Superior temporal gyrus (tissue), 1 donor: ENCODE measurements around the gene BUD23.
"Not testable (repeated sequence)": the region's sequence is repeated elsewhere in the genome, so short reads cannot be mapped to it uniquely, and the experiment has no call there.

Experiments
- DNase-seq: peaks from one replicate; pipeline ENCODE4 v3.0.0-alpha.2; 2016; ENCODE audit errors: extremely low spot score

Gene BUD23

DNA sequence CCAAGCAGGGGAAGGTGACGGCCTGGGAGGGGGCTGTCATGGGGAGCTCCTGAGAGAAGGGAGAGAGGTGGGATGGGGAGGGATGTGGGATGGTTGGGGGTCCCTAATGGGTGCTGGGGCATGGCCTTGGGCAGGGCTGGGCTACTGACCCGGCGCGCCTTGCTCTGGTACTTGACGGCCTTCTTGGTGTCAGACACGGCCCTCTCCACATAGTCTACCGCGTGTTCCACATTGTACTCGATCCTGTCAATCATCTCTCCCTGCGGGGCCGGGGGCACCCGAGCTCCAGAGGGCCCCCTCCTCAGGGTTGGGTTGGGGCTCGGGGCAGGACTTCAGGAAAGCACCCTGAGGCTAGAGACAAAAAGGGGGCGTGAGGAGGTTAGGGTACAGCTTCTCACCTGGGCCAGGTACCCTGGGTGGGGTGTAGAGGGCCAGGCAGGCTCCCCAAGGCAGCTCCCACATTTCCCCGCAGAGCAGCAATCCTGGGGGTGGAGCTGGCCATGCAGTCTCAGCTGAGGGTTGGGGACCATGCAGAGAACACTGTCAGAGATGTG, 17.3 kb downstream of the BUD23 start:
- no peak for DNase-seq

DNA sequence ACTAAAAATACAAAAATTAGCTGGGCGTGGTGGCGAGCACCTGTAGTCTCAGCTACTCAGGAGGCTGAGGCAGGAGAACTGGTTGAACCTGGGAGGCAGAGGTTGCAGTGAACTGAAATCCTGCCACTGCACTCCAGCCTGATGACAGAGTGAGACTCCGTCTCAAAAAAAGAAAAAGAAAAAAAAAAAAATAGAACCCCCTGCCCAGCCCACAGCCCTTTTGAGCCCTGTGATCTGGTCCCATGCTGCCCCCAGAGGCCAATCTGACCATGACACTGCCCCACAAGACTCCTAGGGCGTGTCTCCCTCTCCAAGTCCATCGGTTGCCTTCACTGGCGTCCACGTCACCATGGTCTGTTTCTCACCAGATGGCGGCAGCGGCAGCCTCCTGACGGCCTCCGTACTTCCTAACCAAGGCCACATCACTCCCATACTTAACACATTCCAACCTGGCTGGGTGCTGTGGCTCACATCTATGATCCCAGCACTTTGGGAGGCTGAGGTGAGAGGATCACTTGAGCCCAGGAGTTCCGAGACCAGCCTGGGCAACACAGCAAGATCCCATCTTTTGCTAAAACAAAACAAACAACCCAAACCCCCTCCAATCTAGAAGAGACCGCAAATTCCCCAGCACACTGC, 18.1 kb downstream of the BUD23 start:
- DNase-seq: peak; percentile 53

DNA sequence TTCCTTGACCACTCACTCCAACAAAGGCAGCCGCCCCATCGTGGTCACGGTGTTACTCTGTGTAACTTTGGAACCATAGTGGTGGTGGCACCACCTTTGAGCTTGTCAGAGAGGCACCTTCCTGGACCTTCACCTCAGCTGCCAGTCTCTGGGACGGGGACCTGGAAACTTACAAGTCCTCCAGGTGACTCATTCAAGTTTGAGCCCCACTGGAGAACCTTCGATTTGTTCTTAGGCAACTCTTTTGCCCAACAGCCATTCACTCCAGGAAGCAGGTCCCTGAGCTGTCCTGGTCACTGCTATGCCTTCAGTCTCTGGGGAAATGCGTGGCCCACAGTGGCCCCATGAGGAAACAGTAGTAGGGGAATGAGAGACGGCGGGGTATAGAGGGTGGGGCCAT, 18.8 kb downstream of the BUD23 start:
- no peak for DNase-seq

DNA sequence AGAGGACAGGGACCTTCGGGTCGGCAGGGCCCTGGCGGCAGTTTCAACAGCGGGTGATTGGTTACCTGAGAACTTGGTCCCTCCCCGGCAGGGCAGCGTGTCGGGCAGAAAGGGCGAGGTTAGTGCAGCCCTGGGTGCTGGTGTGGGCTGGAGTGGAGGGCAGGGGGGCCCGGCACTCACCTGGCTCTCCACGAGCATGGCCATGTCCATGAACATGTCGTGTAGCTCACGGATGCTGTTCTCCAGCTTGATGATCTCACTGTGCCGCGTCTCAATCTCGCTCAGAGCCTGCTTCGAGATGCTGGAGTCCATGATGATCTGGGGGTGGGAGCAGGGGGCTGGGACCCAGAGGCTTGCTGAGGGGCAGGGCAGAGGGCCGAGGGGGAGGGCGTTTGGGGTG, 19.3 kb downstream of the BUD23 start:
- DNase-seq: no peak

DNA sequence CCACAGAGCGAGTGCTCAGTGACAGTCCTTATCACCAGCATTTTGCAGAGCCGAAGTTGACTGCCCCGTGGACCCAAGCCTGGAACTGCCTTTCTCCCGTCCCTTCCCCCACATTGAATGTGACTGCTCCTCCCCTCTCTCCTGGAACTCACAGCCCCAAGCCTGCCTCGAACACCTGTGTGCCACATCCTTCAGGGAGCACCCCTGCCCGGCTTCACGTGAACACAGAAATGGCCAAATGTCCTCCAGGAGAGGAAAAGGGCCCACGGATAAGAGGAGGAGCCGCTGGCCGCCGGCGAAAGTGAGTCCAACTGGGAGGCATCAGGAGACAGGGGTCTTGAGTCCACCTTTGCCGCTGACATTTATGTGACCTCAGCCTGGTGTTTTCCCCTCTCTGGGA, 19.8 kb downstream of the BUD23 start:
- DNase-seq: no peak

DNA sequence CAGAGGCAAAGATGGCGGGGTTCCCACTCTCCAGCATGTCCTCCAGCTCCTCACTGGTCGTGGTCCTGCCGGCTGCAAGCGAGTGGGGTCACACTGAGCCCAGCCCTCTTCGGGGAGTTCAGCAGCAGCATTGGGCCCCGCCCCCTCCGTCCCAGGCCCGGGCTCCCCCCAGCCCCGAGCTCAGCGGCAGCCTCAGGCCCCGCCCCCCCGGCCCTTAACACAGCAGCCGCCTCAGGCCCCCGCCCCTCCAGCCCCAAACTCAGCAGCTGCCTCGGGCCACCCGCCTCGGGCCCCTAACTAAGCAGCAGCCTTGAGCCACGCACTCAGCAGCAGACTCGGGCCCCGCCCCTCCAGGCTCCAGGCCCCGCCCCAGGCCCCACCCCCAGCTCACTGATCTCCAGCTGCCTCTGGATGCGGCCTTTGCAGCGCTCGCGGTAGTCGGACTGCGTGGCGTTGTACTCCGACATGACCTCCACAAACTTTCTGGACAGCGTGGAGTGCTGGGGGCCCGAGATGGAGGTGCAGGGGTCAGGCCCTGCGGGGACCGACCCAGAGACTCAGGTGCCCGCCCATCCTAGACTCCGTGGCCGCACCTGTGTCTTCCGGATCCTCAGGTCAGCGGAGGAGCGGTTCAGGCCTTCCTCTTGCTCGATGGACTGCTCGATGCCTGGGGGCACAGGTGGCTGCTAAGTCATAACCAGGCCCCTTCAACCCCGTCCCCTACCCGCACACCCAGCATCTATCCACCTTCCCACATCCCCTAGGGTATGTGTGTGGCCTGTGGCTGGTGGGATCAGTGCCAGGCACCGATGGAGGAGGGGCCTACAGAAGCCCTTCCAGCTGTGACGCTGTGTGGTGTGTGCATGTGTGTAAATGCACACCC, 20.6 kb downstream of the BUD23 start:
- DNase-seq: no peak

DNA sequence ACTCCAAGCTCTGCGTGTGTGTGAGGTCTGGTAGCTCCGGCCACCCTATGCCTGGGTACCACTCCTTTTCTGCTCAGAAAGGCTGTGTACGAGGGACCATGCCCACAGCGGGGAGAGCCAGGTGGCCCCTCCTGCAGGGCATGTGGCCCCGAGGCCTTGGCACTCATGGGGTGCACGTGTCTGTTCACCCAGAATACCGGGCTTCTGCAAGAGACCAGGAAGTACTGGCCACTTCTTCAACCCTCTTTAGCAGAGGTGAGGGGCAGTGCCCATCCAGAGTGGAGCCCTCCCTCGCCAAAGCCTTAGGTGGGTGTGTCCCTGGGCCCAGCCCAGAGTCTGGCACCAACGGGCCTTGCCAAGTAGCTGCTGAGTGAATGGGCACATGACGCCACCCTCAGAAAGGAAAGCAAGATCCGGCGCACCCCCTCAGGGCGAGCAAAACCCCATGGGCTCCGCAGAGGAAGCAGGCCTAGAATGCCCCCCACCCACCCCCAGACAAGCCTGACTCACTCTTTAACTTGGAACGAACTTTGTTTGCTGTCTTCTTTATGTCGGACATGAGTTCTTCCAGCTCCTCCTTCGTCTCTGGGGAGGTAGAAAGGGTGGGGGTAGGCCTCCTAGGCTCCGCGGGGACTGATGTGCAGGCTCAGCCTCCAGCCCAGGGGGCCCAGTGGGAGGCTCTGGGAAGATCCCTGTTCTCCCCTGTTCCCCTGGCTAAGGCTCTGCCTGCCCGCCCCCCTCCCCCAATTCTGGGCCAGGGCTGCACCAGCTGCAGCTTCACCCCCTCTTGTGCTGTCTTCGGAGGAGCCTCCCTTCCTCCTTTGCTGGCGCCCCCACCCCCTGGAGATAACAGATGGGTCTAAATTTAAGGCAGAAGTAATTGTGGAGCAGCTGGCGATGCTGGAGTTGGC, 21.5 kb downstream of the BUD23 start:
- DNase-seq: no peak

DNA sequence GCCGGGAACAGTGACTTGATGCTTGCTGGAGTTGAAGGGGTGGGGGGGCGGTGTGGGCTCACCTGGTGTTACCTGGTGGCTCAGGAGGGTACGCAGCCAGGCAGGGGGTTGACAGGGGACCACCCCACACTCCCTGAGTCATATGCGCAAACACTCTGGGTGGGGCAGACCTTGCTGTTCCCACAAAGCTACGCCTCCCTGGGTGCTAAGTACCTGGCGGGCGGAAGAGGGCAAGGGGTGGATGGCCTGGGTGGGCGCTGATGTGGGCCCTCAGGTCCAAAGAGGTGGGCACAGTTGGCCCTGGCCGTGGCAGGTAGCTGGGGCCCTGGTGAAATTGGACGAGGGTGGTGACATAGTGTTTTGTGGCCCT, 22.1 kb downstream of the BUD23 start:
- no peak for DNase-seq

DNA sequence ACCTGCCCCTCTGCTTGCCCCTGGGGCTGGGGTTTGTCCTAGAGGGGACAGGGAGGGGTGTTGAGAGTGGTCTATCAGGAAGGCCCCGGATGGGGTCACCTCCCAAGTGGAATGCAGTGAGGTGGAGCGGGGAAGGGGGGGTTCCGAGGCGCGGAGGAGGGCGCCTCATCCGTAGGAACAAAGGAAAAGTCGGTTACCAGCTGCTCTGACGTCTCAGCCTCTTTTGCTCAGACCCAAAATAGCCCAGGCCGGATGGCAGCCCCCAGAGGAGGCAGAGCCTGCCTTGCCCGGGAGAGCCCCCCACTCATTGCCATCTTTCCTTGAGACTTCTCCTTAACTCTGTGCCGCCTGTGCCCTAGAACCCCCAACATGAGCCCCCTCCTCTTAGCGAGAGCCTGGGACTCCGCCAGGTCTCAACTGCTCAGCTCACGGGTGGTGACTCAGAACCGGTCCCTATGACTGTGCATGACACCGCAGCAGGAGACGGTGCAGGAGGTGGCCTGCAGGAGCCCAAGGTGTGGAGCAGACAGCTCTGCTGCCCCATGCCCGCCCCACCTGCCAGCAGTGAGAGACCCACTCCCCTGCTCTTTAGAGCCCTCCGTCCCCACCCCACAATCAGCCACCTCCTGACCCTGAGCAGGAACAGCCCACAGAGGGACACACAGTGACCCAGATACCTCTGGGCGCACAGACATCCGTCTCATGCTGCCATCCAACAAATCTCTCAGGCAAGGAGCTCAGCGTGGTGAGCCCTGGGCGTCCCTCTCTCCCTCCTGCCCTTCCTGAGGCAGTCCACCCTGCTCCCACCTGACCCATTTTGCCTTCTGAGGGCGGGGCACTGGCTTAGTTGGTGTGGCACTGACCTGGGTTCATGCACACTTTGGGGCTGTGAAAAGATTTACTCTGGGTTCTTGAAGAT, 23.0 kb downstream of the BUD23 start:
- DNase-seq: no peak

DNA sequence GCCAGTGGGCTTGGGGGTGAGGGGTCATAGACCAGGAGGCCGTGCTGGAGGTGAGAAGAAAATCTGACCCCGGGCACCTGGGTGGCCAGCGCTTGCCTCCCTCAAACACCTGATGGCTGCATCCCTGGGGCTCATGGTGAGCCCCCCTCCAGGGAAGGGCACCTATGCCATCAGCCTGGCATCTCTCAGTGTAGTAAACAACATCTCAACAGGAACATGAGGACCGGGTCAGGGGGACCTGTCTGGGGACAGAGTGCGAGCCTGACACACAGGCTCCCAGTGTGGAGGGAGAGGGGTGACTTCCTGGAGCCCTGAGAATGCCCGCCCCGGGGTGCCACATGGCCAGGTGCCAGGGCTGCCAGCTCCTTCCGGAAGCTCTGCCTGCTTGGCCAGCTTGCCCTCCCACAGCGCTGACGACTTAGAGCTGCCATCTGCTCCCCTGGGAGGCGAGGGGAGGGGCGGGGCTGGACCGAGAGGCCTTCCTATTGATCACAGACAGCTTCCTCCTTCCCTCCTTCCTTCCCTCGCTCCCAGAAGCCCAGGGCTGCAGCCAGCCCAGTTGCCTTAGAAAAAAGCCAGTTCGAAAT, 23.7 kb downstream of the BUD23 start:
- DNase-seq: no peak

DNA sequence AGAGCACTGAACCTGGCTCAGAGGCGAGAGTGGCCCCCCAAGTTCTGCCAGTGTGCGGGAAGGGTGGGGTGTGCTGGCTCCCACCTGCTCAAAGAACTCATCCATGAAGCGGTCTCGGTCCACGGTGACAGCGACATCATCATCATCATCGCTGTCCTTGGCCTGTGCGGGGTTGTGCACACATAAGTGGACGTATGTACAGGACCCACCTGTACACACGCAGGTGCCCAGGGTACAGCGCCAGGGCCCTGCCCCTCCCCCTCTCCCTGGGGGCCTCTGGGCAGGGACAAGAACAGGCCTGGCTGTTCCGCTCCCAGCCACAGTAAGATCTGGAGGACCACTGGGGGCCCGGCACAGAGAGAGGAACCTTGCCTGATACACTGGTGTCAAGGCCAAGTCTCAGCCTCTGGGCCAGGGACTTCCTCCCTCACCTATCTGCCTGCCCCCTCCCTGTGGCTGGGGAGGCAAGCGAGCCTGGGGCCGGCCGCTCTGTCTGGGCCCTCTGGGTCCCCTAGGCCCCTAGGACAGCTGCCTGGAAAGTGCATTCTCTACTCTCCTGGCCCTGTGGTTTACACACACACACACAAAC, 25.7 kb downstream of the BUD23 start:
- no peak for DNase-seq

DNA sequence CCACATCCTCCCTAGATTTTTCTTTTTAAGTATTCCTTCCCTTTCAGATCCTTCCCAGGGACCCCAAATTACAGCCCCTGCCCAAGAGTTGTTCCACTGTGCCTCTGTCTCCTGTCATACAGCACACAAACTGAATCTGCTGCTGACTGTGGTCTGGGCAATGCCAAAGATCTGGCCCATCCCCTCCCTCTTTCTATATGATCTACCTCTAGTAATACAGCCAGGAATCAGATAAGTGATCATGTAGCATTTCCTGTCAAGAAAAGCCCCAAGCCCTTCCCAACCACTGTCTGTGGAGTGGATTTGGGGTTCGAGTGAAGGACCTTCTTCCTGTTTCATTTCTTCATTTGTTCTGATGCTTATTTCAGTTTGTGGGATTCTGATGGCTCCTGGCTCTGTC, 29.4 kb downstream of the BUD23 start:
- DNase-seq: no peak

DNA sequence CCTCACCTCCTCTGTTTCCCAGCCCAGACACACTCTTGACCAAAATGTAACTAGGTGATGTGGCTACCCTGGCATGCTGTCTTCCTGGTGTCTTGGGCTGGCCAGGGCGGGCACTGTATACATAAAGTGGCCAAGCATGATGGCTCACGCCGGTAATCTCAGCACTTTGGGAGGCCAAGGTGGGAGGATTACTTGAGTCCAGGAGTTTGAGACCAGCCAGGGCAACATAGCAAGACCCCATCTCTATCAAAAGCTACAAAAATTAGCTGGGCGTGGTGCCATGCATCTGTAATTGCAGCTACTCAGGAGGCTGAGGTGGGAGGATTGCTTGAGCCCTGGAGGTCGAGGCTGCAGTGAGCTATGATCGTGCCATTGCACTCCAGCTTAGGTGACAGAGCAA, 29.9 kb downstream of the BUD23 start:
- DNase-seq: not testable (repeated sequence)

DNA sequence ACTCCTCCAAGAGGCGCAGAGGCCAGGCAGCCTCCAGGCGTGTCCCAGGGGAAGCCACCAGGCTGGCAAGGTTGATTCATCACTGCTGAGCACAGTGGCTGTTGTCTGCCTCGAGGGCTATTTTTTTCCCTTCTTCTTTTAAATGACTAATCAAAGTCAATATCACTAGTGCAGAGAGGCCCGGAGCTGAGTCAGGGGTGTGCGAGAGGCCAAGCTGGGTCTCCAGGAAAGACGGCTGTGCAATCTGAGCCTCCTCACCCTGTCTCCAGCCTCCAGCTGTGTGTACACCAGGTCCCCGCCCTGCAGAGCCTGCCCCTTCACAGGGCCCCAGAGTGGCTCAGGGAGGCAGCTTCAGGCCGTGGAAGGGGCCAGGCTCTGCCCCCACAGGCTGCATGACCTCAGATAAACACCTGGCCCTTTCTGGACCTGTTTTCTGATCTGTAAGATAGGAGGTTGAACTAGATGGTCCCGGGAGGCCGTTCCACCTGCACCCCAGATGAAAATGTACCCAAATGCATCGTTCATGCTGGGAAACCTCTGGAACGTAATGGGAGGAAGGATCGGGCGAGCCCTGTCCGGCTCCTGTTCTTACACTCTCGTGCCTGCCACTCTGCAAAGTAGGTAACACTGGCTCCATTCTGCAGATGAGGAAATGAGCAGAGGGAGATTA, 32.4 kb downstream of the BUD23 start:
- DNase-seq: no peak

DNA sequence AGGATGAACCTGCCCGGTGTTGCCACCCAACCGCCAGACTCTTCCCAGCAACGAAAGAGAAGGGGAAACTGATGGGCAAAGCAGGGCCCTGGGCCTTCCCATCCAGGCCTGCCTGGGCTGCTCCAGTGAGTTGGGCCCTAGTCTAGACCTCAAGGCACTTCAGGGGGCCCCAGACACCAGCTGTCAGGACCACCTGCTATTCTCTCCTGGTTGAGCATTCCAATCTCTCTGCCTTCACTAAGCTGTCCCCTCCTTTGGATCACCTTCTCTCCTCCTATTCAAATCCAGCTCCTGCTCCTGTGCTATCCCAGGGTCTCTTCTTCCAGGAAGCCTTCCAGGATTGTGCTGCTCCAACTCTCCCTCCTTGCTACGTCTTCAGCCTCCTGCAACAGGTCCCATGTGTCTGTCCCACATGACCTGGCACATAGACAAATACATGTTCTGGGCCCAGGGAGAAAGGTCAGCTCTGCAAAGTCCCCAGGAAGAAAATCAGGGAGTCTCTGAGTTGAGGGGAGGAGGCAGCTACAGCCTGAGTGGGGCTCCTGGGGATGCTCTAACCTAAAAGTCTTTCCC, 33.0 kb downstream of the BUD23 start:
- DNase-seq: no peak

DNA sequence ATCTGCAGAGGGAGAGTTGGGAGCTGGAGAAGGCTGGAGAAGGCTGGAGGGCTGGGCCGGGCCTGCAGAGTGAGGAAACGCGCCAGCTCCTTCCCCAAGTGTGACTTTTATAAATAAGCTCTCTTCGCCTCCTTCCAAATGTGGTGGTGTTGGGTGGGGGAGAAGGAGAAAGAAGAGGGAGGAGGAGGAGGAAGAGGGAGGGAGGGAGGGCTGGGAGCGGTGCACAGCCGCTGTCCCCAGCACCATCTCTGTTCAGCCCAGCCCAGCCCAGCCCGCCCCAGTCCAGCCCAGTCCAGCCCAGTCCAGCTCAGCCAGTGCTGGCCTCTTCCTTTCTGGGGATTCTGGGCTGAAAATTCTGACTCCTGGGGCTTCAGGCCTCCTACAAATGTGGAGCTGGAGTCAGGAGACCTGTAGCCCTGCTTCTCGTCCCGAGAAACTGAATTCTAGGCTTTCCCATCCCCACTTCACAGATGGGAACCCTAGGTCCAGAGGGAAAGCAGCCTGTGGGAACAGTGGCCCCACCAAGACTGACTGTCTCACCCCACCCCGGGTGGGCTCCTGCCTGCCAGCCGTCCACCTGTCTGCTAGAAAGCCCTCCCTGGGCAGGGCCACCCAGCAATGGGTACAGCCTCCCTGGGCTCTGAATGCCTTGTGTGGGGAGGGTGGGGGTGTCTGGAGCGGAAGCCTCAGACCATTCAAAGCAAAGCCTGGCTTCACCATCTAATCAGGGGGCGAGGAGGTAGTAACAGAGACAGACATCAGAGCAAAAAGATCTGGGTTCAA, 33.8 kb downstream of the BUD23 start:
- peak; percentile 37 for DNase-seq

DNA sequence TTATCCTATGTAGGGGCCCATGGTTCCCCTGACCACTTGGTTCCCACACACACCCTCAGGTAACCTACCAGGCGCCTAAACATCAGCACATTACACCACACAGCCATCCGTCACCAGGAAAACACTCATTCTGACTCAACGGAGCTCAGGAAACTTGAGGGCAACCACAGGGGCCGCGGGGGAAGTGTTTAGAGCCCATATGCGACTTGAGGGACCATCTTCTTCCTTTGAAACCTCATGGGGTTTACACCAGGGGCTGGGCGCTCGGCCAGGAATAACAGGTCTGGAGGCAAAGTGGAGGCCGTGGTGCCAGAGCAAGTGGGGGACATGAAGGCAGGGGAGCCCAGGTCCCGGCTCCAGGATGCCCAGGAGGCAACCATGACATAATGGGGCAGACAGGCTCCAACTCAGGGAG, 34.6 kb downstream of the BUD23 start:
- no peak for DNase-seq

DNA sequence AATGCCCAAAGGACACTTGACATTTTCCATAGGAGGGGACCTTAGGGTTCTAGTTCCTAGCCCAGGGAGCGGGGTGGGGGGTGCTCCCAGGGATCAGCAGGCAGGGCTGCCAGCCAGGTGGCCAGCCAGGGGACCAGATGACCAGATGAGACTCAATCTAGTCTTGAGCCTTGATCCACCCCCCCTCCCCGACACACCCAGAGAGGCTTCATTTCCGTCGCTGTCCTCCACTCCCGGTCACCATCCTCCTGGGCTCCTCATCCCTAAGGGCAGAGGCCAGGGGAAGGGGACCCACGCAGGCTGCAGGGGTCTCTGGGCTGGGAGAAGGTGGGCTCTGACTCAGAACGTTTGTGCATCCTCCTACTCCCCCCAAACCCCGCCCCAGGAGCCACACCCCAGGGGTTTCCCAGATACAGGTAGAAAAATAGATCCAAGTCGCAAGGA, 35.1 kb downstream of the BUD23 start:
- DNase-seq: no peak
